Measurements from ENCODE around the gene SLC22A7. TPM values are rescaled to one million over a fixed set of nuclear protein-coding genes. Genes with fewer than 3 reads are reported as not detected.

Gene SLC22A7
- total RNA-seq, 1 experiment from 2014 or later, result not detected

DNA sequence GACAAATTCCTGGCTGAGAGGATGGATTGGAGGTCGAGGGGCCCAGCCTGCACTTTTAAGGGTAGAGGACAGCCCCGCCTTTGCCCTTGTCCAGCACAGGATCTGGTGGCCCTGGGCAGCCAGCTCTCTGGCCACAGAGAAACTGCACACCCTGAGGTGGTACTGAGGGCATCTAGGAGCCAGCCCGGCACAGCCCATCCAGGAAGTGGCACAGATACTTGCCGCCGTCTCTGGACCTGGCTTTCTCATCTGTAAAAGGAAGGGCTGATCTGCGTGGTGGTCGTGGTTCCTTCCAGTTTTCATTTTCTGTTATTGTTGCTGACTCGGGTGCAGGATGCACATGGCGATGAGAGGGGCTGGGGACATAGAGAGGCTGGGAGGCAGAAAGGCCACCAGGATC lies 16.0 kb upstream of the SLC22A7 start:
- H2BK15ac ChIP-seq (ENCODE audit: low read depth, low read length), result no peak overlapping the region
- H3K36me3 Mint-ChIP-seq (ENCODE audit: insufficient read depth in 1 of 3, low read depth in 3 of 3), result no peaks in the 10 kb centered on the region
- H3K27me3 ChIP-seq (ENCODE audit: insufficient read depth, low read length), result no peaks in the 10 kb centered on the region
- no peak overlapping the region for H4K5ac ChIP-seq (ENCODE audit: insufficient read length, low read depth, low read length)
- H4K20me1 ChIP-seq (ENCODE audit: control insufficient read depth, insufficient read depth, insufficient read length), result no peaks in the 10 kb centered on the region
- no peak overlapping the region for H4K8ac ChIP-seq (replicated peaks; ENCODE audit: insufficient read length, low read depth, low read length)
- no peaks in the 10 kb centered on the region for H3K79me1 ChIP-seq (ENCODE audit: insufficient read depth, low read depth, low read length, poor library complexity, severe bottlenecking)
- no peaks in the 10 kb centered on the region; the same call in 1 of the 2 replicates for H3K4me1 ChIP-seq (ENCODE audit: insufficient read depth, low read length)
- H3K14ac ChIP-seq (ENCODE audit: insufficient read depth, low read length), result no peak overlapping the region
- no peak for DNase-seq
- no peaks in the 10 kb centered on the region for H3K79me2 ChIP-seq (ENCODE audit: insufficient read depth, low read length)
- H3K27ac Mint-ChIP-seq, result 0 out of 7 replicates have a peak overlapping the region, but pooled peaks of 1 of the 3 experiments have one; percentile 28
- no peak overlapping the region for H3K4me3 Mint-ChIP-seq
- H2BK120ac ChIP-seq (ENCODE audit: low read depth, low read length, poor library complexity, severe bottlenecking), result no peak overlapping the region
- no peak overlapping the region for H2AFZ ChIP-seq (ENCODE audit: low read length)
- H3K4me1 Mint-ChIP-seq, result peaks cover 20 to 38% of the 10 kb centered on the region in 2 experiments
- H3T11ph ChIP-seq (ENCODE audit: low read length), result no peak overlapping the region
- peaks cover 14% of the 10 kb centered on the region for H3K27me3 Mint-ChIP-seq (ENCODE audit: low read depth)
- WGBS (ENCODE audit: extremely low coverage, insufficient read length, low lambda C conversion rate), result no CpG with 5 or more reads among the region's 9 CpGs
- H2AK5ac ChIP-seq (ENCODE audit: insufficient read length, low read length), result no peak overlapping the region
- no peak overlapping the region for H3K27ac ChIP-seq (ENCODE audit: insufficient read length, low read depth, low read length)
- H4K91ac ChIP-seq (ENCODE audit: insufficient read length, low read depth, low read length), result no peak overlapping the region
- no peaks in the 10 kb centered on the region for H3K9me3 Mint-ChIP-seq
- no peak overlapping the region for H3K23ac ChIP-seq (ENCODE audit: insufficient read length, low read depth, low read length)
- H3K4me2 ChIP-seq (ENCODE audit: insufficient read depth, insufficient read length, low read length), result no peak overlapping the region
- no peak overlapping the region for H3K4ac ChIP-seq (ENCODE audit: low read depth, low read length)
- H2BK20ac ChIP-seq (ENCODE audit: low read depth, low read length, poor library complexity, severe bottlenecking), result no peak overlapping the region
- H2BK5ac ChIP-seq (ENCODE audit: insufficient read length, low read length), result no peak overlapping the region
- no peak overlapping the region for H3K9ac ChIP-seq (ENCODE audit: extremely low read depth, insufficient read length, low read length)
- no peak overlapping the region for H3K56ac ChIP-seq (ENCODE audit: insufficient read length, low read depth, low read length)
- no peak overlapping the region for H2BK12ac ChIP-seq (ENCODE audit: insufficient read length, low read depth, low read length)
- no peaks in the 10 kb centered on the region for H3K23me2 ChIP-seq (ENCODE audit: insufficient read length, low read depth, low read length, poor library complexity, severe bottlenecking)
- H3K9me3 ChIP-seq (ENCODE audit: control insufficient read depth, low read depth, low read length), result no peaks in the 10 kb centered on the region
- TF ChIP-seq CTCF (conservative IDR thresholded peaks at IDR 0.05), result no peak
- H3K18ac ChIP-seq (ENCODE audit: insufficient read length, low read depth, low read length), result no peak overlapping the region

All from H9 (cell line).